NCI-H510A (cell line): ENCODE results near the gene BORCS5.
"Not testable (repeated sequence)": the region's sequence is repeated elsewhere in the genome, so short reads cannot be mapped to it uniquely, and the experiment has no call there.

Experiments
- DNase-seq: peaks from one replicate; lab custom pipeline; 2025; lab: John Stamatoyannopoulos, UW

The BORCS5 gene

GRCh38 chr12:12356896-12357718 lies at the start of gene BORCS5:
Gene BORCS5, plus strand, starts transcription at chr12:12357078. Its CDS starts 374 bp downstream, at chr12:12357452.
- DNase-seq = peak; percentile 97

GRCh38 chr12:12310695-12311094 lies 46.2 kb upstream of the BORCS5 start:
- not testable (repeated sequence) for DNase-seq

- DNase-seq = no peak
These were observed 41.0 kb upstream of the BORCS5 start for GRCh38 chr12:12315838-12316237.

GRCh38 chr12:12319451-12320183 lies 37.3 kb upstream of the BORCS5 start:
- no peak for DNase-seq

- no peak for DNase-seq
These were observed 33.8 kb upstream of the BORCS5 start for GRCh38 chr12:12323118-12323517.

- DNase-seq = no peak
These were observed 33.3 kb upstream of the BORCS5 start for GRCh38 chr12:12323591-12323990.

- no peak for DNase-seq
These were observed 30.6 kb upstream of the BORCS5 start for GRCh38 chr12:12326262-12326661.

- peak; percentile 7 for DNase-seq
These were observed 29.1 kb upstream of the BORCS5 start for GRCh38 chr12:12327802-12328201.

GRCh38 chr12:12331244-12331771 lies 25.6 kb upstream of the BORCS5 start:
- peak; percentile 14 for DNase-seq

GRCh38 chr12:12331896-12332295 lies 25.0 kb upstream of the BORCS5 start:
- DNase-seq = peak; percentile 51

GRCh38 chr12:12333407-12334366 lies 23.2 kb upstream of the BORCS5 start:
- DNase-seq = peak; percentile 41

GRCh38 chr12:12334367-12335040 lies 22.4 kb upstream of the BORCS5 start:
- DNase-seq = peak; percentile 39

- DNase-seq = peak; percentile 36
These were observed 20.8 kb upstream of the BORCS5 start for GRCh38 chr12:12336049-12336411.

- no peak for DNase-seq
These were observed 20.4 kb upstream of the BORCS5 start for GRCh38 chr12:12336511-12336910.

- DNase-seq = no peak
These were observed 18.2 kb upstream of the BORCS5 start for GRCh38 chr12:12338527-12339168.

- DNase-seq = peak; percentile 61
These were observed 6.9 kb upstream of the BORCS5 start, which contains the start of gene MANSC1 for GRCh38 chr12:12349711-12350665. Gene MANSC1, minus strand, starts transcription at chr12:12350242. Its CDS starts 6,928 bp downstream, at chr12:12343314.

- no peak for DNase-seq
These were observed 5.9 kb upstream of the BORCS5 start for GRCh38 chr12:12350868-12351463.

GRCh38 chr12:12351468-12352185 lies 5.3 kb upstream of the BORCS5 start:
- not testable (repeated sequence) for DNase-seq
